COLO668 (cell line): ENCODE results near the gene USP7.

Experiments used
- DNase-seq: peaks from one replicate; lab custom pipeline; 2025; ENCODE audit not compliant: unreplicated experiment; lab: John Stamatoyannopoulos, UW

USP7 gene

GRCh38 chr16:8903004-8903403, 60.7 kb downstream of the USP7 start:
- no peak for DNase-seq

GRCh38 chr16:8901320-8901861, 62.3 kb downstream of the USP7 start:
- DNase-seq: no peak

GRCh38 chr16:8900343-8900742, 63.4 kb downstream of the USP7 start:
- no peak for DNase-seq

- no peak for DNase-seq
These were observed 63.9 kb downstream of the USP7 start for GRCh38 chr16:8899709-8900317.

- no peak for DNase-seq
These were observed 64.9 kb downstream of the USP7 start for GRCh38 chr16:8898660-8899318.

- DNase-seq: no peak
These were observed 68.9 kb downstream of the USP7 start for GRCh38 chr16:8894736-8895334.

- no peak for DNase-seq
These were observed 69.6 kb downstream of the USP7 start for GRCh38 chr16:8893976-8894690.

- DNase-seq: no peak
These were observed 70.3 kb downstream of the USP7 start for GRCh38 chr16:8893426-8893825.

GRCh38 chr16:8892101-8892575, 71.6 kb downstream of the USP7 start:
- no peak for DNase-seq

GRCh38 chr16:8890549-8890921, 73.2 kb downstream of the USP7 start:
- no peak for DNase-seq

GRCh38 chr16:8889893-8890548, 73.7 kb downstream of the USP7 start:
- DNase-seq: no peak

GRCh38 chr16:8888951-8889892, 74.5 kb downstream of the USP7 start:
- no peak for DNase-seq

- peak; percentile 6 for DNase-seq
These were observed 75.7 kb downstream of the USP7 start for GRCh38 chr16:8887952-8888560.

GRCh38 chr16:8887431-8887765, 76.3 kb downstream of the USP7 start:
- DNase-seq: no peak

- no peak for DNase-seq
These were observed 76.9 kb downstream of the USP7 start for GRCh38 chr16:8886593-8887430.

- DNase-seq: peak; percentile 55
These were observed 77.8 kb downstream of the USP7 start for GRCh38 chr16:8885674-8886592.

- DNase-seq: no peak
These were observed 80.9 kb downstream of the USP7 start for GRCh38 chr16:8882725-8883377.
